HG03378 (cell line): ENCODE data around the gene IFNA21.
A peak's percentile ranks its signal among the peaks of the same experiment; 100 is the strongest.
"Not testable (repeated sequence)": the region's sequence is repeated elsewhere in the genome, so short reads cannot be mapped to it uniquely, and the experiment has no call there.

Experiments
- ATAC-seq: cut with Tn5 transposase; IDR thresholded peaks from one replicate; pipeline ENCODE4 v1.9.1; 2021; ENCODE audit warnings: mild to moderate bottlenecking, moderate library complexity; ENCODE audit not compliant: unreplicated experiment

Gene IFNA21

GRCh38 chr9:21144603-21145002 lies 21.9 kb downstream of the IFNA21 start:
- ATAC-seq = peak; percentile 66

- peak; percentile 56 for ATAC-seq
These were observed 25.0 kb downstream of the IFNA21 start, which contains the start of gene IFNW1 for GRCh38 chr9:21141427-21141882. Gene IFNW1 (minus strand): TSS chr9:21141832. CDS start chr9:21141570, 262 bp downstream.

- no peak for ATAC-seq
These were observed 29.4 kb downstream of the IFNA21 start for GRCh38 chr9:21137020-21137419.

GRCh38 chr9:21135736-21136135 lies 30.7 kb downstream of the IFNA21 start:
- ATAC-seq = no peak

GRCh38 chr9:21128186-21128585 lies 38.3 kb downstream of the IFNA21 start:
- ATAC-seq = not testable (repeated sequence)

- peak; percentile 96 for ATAC-seq
These were observed 44.7 kb downstream of the IFNA21 start for GRCh38 chr9:21121595-21122251.

- ATAC-seq = no peak
These were observed 45.4 kb downstream of the IFNA21 start for GRCh38 chr9:21121079-21121478.

GRCh38 chr9:21119093-21119770 lies 47.2 kb downstream of the IFNA21 start:
- no peak for ATAC-seq
